ENCODE data around the gene CHD6. TPM values are rescaled to one million over a fixed set of nuclear protein-coding genes. Genes with fewer than 3 reads are reported as not detected.

CHD6 gene
- total RNA-seq, 4 donors from 2014 or later, result 21.5 to 130 (median 33.6) TPM

- no peak for DNase-seq
- Histone ChIP-seq H3K9me3 (no peaks in the 10 kb centered on the region), H3K36me3 (peaks cover 0 to 85% (median 0%) of the 10 kb centered on the region in 3 donors), H3K27ac (no peak overlapping the region), H3K4me1 (no peaks in the 10 kb centered on the region), H3K4me3 (no peak overlapping the region), H3K27me3 (no peaks in the 10 kb centered on the region)
- TF ChIP-seq CTCF (IDR thresholded peaks at IDR 0.05), result no peak
- no peak for TF ChIP-seq POLR2A (IDR thresholded peaks at IDR 0.05)
Measured at GRCh38 chr20:41352666-41353065, 265.5 kb downstream of the CHD6 start.

GRCh38 chr20:41352106-41352505 lies 266.1 kb downstream of the CHD6 start:
- H3K36me3 ChIP-seq, result peaks cover 0 to 79% (median 0%) of the 10 kb centered on the region in 3 donors
- no peaks in the 10 kb centered on the region for H3K4me1 ChIP-seq
- H3K9me3 ChIP-seq, result no peaks in the 10 kb centered on the region
- TF ChIP-seq POLR2A (IDR thresholded peaks at IDR 0.05), result no peak
- no peak overlapping the region for H3K27ac ChIP-seq
- H3K4me3 ChIP-seq, result no peak overlapping the region
- no peaks in the 10 kb centered on the region for H3K27me3 ChIP-seq
- no peak for DNase-seq
